Brain microvascular endothelial cell (primary cell): ENCODE measurements around the gene SIK3.

ENCODE experiments used
- DNase-seq: peaks from one replicate; pipeline ENCODE4 v3.0.0-alpha.2; 2020
- H3K27ac ChIP-seq: fragments of 250-450 bp; sonication (Bioruptor Pico); 2 replicates; pipeline ENCODE4 v1.5.1; 2020; ENCODE audit warnings: mild to moderate bottlenecking, moderate library complexity
- H3K27me3 ChIP-seq: fragments of 250-450 bp; sonication (Bioruptor Pico); replicated peaks from 2 replicates; pipeline ENCODE4 v1.5.1; 2020; ENCODE audit warnings: mild to moderate bottlenecking
- H3K36me3 ChIP-seq: fragments of 250-450 bp; sonication (Bioruptor Pico); replicated peaks from 2 replicates; pipeline ENCODE4 v1.5.1; 2020; ENCODE audit warnings: mild to moderate bottlenecking
- H3K4me3 ChIP-seq: 2 replicates; pipeline ENCODE4 v1.5.1; 2011; ENCODE audit warnings: low read depth, mild to moderate bottlenecking, control low read depth, low read length, moderate library complexity
- in situ Hi-C: cut with HindIII; loops from 2 replicates; pipeline ENCODE4 v1.10.0; 2017; ENCODE audit warnings: low sequenced_read_pairs, low pct_ligation_motif_present
- TF ChIP-seq, protein P1 (sequence below): IDR thresholded peaks from 2 replicates; pipeline ENCODE4 v1.5.1; 2011; ENCODE audit warnings: low read depth, mild to moderate bottlenecking, moderate library complexity, low read length, control low read depth, inconsistent platforms; ENCODE audit errors: missing control alignments

SIK3 gene

DNA sequence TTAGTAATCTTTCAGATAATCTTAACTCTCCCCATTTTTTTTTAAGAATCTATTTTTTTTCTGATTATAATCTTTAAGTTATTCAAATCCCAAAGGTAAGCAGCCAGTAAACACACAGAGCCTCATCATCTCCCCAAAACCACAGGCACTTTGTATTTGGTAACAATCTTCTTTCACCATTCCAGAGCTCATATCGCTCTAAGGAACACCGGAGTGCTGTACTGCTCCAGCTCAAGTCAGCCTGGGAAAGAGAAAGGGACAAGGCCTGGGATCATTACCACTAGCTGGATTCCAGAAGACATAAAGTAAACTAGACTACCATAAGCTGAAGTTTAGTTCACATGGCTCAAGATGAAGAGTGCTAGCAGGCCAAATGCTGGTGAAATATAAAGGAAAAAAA lies 187.8 kb downstream of the SIK3 start:
- Histone ChIP-seq H3K4me3 (no peak overlapping the region), H3K36me3 (no peaks in the 10 kb centered on the region), H3K27ac (no peak overlapping the region), H3K27me3 (no peaks in the 10 kb centered on the region)
- DNase-seq: no peak
- in situ Hi-C loops: no loop called here
- TF ChIP-seq, protein P1, sequence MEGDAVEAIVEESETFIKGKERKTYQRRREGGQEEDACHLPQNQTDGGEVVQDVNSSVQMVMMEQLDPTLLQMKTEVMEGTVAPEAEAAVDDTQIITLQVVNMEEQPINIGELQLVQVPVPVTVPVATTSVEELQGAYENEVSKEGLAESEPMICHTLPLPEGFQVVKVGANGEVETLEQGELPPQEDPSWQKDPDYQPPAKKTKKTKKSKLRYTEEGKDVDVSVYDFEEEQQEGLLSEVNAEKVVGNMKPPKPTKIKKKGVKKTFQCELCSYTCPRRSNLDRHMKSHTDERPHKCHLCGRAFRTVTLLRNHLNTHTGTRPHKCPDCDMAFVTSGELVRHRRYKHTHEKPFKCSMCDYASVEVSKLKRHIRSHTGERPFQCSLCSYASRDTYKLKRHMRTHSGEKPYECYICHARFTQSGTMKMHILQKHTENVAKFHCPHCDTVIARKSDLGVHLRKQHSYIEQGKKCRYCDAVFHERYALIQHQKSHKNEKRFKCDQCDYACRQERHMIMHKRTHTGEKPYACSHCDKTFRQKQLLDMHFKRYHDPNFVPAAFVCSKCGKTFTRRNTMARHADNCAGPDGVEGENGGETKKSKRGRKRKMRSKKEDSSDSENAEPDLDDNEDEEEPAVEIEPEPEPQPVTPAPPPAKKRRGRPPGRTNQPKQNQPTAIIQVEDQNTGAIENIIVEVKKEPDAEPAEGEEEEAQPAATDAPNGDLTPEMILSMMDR: no peak

- Histone ChIP-seq H3K4me3 (no peak overlapping the region), H3K27me3 (no peaks in the 10 kb centered on the region), H3K27ac (no peak overlapping the region), H3K36me3 (no peaks in the 10 kb centered on the region)
- DNase-seq: no peak
- in situ Hi-C loops: no loop called here
- TF ChIP-seq, protein P1: no peak
Observed at GRCh38 chr11:116909245-116909644, 189.0 kb downstream of the SIK3 start.

DNA sequence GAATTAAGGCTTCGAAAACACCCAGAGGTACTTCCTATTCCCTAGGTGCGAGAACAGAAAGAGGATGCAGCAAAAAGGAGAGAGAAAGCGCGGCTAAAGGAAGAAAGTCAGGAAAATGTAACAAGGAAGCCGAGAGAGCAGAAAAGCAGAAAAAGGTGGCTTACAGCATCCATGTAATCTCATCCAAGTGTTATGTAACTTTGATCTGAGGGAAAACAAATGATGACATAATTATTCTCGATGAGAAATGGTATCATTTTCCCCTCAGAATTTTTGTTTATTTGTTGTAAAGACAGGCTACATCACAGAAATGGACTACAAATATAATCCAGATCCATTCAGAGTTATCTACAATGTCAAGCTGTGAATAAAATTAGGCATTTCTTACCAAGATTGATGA lies 191.7 kb downstream of the SIK3 start:
- DNase-seq: no peak
- no peaks in the 10 kb centered on the region for H3K36me3 ChIP-seq
- in situ Hi-C loops: no loop called here
- H3K27ac ChIP-seq: no peak overlapping the region
- H3K4me3 ChIP-seq: no peak overlapping the region
- no peaks in the 10 kb centered on the region for H3K27me3 ChIP-seq
- TF ChIP-seq, protein P1: no peak

GRCh38 chr11:116903090-116903489 lies 195.1 kb downstream of the SIK3 start:
- Histone ChIP-seq H3K36me3 (no peaks in the 10 kb centered on the region), H3K4me3 (no peak overlapping the region), H3K27ac (no peak overlapping the region), H3K27me3 (no peaks in the 10 kb centered on the region)
- TF ChIP-seq, protein P1: no peak
- in situ Hi-C loops: no loop called here
- DNase-seq: no peak

DNA sequence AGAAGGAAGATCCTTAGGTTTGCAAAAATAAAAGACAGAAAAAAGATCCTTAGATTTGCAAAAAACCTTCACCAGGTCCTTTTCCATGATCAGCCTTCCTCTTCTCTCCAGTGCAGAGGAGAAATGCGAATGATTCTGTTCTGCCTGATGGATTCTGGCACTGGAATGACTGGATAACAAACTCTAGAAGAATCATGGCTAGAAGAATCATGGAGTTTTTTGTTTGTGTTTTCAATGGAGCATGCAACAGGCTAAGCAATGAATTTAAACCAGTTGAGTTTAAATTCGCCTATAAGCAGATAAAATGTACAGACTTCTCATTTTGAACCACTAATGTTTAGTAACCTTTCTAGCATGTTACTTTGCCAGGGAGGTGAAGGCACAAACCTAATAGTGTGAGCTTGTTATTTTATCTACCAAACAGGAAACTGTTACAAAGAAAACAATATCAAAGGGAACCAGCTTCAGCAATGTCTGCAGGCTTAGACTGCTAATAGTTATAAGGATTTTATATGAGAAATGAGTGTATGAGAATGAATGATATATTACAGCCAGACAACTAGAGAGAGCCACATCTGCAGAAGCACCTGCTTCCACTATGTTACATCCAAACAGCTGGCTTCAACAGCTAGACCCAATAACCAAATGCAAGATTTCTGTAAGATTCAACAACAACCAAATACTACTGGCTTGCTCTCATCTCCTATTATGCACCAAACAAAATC lies 196.1 kb downstream of the SIK3 start:
- in situ Hi-C loops: no loop called here
- H3K27ac ChIP-seq: no peak overlapping the region
- no peaks in the 10 kb centered on the region for H3K27me3 ChIP-seq
- DNase-seq: no peak
- H3K4me3 ChIP-seq: no peak overlapping the region
- TF ChIP-seq, protein P1: no peak
- no peaks in the 10 kb centered on the region for H3K36me3 ChIP-seq

- TF ChIP-seq, protein P1: no peak
- in situ Hi-C loops: no loop called here
Observed at GRCh38 chr11:116901211-116901610, 197.0 kb downstream of the SIK3 start.

More at GRCh38 chr11:116901211-116901610, 197.0 kb downstream of the SIK3 start:
- H3K27me3 ChIP-seq: no peaks in the 10 kb centered on the region
- no peak overlapping the region for H3K27ac ChIP-seq
- no peak overlapping the region for H3K4me3 ChIP-seq
- no peak for DNase-seq
- peaks cover under 1% of the 10 kb centered on the region for H3K36me3 ChIP-seq
